GM21447 (cell line): Measurements from ENCODE around the gene ANO10.

Source experiments
- ATAC-seq: cut with Tn5 transposase; IDR thresholded peaks from one replicate; pipeline ENCODE4 v1.9.1; 2021; ENCODE audit not compliant: unreplicated experiment

The ANO10 gene

DNA sequence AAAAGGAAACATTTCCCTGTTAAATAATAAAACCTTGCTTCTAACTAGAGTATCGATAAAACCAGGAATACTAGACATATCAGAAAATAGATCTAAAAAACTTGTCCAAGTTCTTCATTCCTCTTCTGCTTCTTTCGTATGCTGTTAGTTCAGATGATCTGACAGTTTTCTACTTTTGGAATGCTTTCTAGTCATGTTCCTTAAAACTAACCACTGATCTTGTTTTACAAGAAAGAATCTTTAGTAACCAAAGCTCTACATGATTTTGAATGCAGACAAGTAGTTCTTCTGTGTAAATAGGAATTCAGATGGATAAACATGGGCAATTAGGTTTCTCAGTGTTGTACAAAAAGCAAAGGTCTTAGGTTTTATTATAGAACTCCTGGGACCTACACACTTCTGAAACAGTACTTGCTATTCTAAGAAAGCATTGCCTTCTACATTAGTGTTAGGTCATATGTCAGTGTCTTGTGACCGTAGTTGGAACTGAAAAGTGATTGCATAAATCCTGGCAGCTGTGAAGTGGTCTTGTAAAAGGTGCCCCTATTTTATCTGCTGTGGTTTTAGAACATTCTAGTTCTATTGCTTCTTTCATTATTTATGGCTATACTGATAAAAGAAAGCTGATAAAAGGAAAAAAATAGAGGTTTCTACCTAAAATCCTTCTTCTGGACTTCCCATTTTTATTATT lies 294.8 kb downstream of the ANO10 start:
- ATAC-seq, result no peak

DNA sequence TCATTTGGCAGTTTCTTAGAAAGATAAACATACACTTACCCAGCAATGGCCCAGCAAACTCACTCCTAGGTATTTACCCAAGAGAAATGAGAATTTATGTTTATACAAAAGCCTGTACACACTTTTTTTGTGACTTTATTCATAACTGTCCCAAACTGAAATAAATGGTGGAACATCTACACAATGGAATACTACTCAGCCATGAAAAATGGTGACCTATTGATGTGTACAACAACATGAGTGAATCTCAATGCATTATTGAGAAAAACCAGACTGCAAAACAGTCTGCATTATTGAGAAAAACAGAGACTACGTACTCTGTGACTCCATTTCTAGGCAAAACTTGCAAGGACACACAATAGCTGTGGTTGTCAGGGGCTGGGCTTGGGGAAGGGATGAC lies 298.3 kb downstream of the ANO10 start:
- no peak for ATAC-seq

DNA sequence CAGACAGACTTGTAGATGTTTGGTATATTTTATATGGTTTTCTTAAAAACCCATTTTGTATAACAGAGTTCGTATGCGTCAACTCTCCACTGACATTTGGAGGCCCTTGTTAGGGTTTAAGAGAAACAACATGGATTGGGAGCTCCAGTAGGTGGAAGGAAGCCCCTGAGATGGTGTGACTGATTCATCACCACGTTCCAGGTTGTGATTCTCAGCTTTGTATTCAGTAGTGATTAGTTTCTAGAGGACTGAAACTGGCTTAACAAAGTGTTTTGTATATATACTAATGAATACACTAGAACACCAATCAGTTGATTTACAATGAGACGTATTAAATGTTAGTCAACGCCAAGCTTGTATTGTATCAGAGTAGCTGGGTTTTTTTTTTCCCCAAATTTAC lies 301.5 kb downstream of the ANO10 start:
- ATAC-seq, result no peak

DNA sequence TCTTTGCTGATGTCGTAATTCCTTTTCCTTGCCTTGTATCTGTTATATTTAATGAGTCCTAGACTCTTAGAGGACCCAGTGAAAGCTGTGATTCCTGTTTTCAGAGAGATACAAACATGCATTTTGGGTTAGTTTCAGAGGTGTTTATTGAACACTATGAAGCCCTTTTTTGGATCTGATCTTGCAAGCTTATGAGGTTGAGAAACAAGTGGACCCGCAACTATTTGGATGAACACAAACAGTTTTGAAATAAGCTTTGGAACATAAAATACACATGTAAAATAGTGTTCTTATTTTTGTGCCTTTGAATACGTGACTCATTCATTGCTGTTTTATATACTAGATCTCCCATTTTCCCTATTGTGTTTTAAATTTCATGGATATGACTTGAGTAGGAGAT lies 302.0 kb downstream of the ANO10 start:
- ATAC-seq, result no peak

DNA sequence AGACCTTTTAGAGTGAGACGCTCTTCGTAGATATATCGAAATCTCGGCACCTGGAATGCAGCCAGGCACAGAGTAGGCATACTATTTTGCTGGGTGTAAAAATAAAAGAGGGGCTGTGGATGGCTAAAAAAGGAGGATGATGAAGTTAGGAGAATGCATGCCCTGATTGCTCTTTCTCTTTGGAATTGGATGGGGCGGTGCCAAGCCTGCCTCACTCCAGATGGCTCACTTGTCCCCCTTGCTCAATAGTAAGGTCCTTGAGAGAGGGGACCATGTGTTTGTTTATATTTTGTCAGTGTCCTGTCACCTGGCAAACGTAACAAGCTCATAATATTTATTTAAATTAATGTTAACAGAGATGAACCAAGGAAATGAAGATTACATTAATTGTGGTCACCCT lies 302.4 kb downstream of the ANO10 start:
- no peak for ATAC-seq

DNA sequence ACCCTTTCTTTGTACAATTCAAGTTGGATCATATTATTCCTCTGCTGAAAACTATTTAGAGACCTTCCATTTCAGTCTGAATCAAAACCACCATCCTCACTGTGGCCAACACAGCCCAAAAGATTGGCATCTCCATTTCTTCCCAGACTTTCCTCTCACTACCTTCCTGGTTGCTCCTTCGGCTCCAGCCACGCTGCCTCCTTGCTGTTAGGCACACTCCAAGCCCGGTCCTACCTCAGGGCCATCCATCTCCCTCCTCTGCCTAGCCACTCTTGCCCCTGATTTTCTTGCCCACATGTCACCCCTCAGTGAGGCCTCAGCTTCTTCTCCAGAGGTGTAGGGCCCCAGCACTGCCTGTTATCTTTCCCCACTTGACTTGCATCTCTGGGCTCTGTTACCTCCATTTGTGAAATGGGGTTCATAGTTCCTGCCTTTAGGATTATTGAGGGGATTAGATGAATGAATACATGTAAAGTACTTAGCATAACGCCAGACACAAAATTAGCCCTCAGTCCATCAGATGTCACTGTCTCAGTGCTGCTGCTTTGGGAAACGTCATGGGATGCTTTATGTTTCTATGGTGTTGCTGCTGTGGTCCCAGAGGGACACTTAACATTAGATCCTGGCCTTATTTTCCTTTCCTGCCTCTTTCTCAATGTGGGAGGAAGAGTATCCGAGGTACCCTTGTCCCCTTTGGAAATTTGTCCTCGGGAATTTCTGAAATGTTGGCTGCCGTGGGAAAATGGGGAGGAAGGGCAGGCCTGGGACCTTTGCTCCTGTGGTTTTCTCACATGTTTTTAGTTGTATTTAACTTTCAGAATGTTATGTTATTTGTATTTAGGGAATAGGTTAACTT lies 304.1 kb downstream of the ANO10 start:
- no peak for ATAC-seq

DNA sequence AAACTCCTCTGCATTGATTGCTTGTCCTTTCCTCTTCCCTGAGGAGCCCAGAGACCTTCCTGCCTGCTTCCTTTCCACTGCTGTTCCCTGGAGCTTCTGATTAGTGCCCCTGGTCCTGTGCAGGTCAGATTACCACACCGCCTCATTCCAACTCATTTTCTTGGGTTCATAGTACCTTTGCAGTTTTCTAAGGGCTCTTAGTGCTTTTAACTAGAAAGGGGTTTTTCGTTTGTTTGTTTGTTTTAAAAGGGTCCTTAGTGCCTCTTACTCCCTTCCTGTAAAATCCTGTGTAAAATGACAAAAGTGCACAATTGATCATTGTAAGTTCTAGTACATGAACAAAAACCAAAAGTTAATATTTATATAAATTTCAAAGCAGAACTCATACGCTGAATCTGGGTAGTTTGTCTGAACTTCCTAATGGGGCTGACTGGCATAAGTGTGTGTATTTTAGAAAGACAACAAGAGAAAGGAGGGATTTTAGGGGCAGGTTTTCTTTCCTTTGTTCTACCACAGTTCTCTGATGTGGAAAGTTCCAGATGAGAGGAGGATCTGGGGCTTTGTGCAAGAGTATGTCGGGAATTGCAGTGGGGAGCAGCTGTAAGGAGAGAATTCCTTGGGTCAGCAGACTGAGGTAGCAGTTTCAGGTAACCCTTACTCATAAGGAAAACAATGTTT lies 304.9 kb downstream of the ANO10 start:
- no peak for ATAC-seq
